Skeletal muscle satellite cell (primary cell): ENCODE data around the gene VASP.
A peak's percentile ranks its signal among the peaks of the same experiment; 100 is the strongest.

Experiments used
- H3K27me3 ChIP-seq: 2 replicates; pipeline ENCODE4 v1.7.0; 2013; ENCODE audit warnings: low read length; ENCODE audit not compliant: control insufficient read depth, insufficient read depth
- H3K36me3 ChIP-seq: 2 replicates; pipeline ENCODE4 v1.7.0; 2013; ENCODE audit warnings: mild to moderate bottlenecking, control low read depth, low read length; ENCODE audit not compliant: insufficient read depth
- H3K4me1 ChIP-seq: 2 replicates; pipeline ENCODE4 v1.7.0; 2013; ENCODE audit warnings: low read length; ENCODE audit not compliant: control insufficient read depth, insufficient read depth
- H3K4me2 ChIP-seq: 2 replicates; pipeline ENCODE4 v1.7.0; 2013; ENCODE audit warnings: mild to moderate bottlenecking, low read length
- H3K4me3 ChIP-seq: 2 replicates; pipeline ENCODE4 v1.7.0; 2013; ENCODE audit warnings: low read length
- H3K9ac ChIP-seq: 2 replicates; pipeline ENCODE4 v1.7.0; 2013; ENCODE audit warnings: mild to moderate bottlenecking, low read depth, low read length, moderate library complexity
- H3K9me3 ChIP-seq: replicated peaks from 2 replicates; pipeline ENCODE4 v1.7.0; 2013; ENCODE audit warnings: mild to moderate bottlenecking, control low read depth, low read length

Gene VASP

GRCh38 chr19:45475537-45476291 lies 31.6 kb upstream of the VASP start:
- Histone ChIP-seq H3K36me3 (no peaks in the 10 kb centered on the region), H3K9me3 (no peaks in the 10 kb centered on the region), H3K4me3 (no peak overlapping the region), H3K27me3 (no peaks in the 10 kb centered on the region), H3K9ac (no peak overlapping the region), H3K4me1 (peaks cover 18% of the 10 kb centered on the region), H3K4me2 (no peak overlapping the region)

- H3K27me3 ChIP-seq = no peaks in the 10 kb centered on the region
- no peaks in the 10 kb centered on the region for H3K36me3 ChIP-seq
- H3K9me3 ChIP-seq = no peaks in the 10 kb centered on the region
- H3K4me2 ChIP-seq = no peak overlapping the region
- peaks cover 18% of the 10 kb centered on the region for H3K4me1 ChIP-seq
- no peak overlapping the region for H3K4me3 ChIP-seq
- no peak overlapping the region for H3K9ac ChIP-seq
Observed at GRCh38 chr19:45476304-45476703, 31.0 kb upstream of the VASP start.

GRCh38 chr19:45477186-45477585 lies 30.1 kb upstream of the VASP start:
- no peaks in the 10 kb centered on the region for H3K9me3 ChIP-seq
- no peak overlapping the region for H3K9ac ChIP-seq
- H3K4me2 ChIP-seq = peak overlapping the region; percentile 43
- H3K4me3 ChIP-seq = no peak overlapping the region
- no peaks in the 10 kb centered on the region for H3K36me3 ChIP-seq
- H3K4me1 ChIP-seq = peaks cover 18% of the 10 kb centered on the region
- no peaks in the 10 kb centered on the region for H3K27me3 ChIP-seq

GRCh38 chr19:45477713-45478453 lies 29.4 kb upstream of the VASP start:
- Histone ChIP-seq H3K9ac (peak overlapping the region; percentile 87), H3K4me1 (peaks cover 18% of the 10 kb centered on the region), H3K9me3 (no peaks in the 10 kb centered on the region), H3K4me2 (peak overlapping the region; percentile 85), H3K4me3 (peak overlapping the region; percentile 72), H3K36me3 (no peaks in the 10 kb centered on the region), H3K27me3 (no peaks in the 10 kb centered on the region)

- H3K4me1 ChIP-seq = peaks cover 18% of the 10 kb centered on the region
- H3K9ac ChIP-seq = peak overlapping the region; percentile 87
- H3K27me3 ChIP-seq = no peaks in the 10 kb centered on the region
- peak overlapping the region; percentile 85 for H3K4me2 ChIP-seq
- peak overlapping the region; percentile 72 for H3K4me3 ChIP-seq
- no peaks in the 10 kb centered on the region for H3K36me3 ChIP-seq
- no peaks in the 10 kb centered on the region for H3K9me3 ChIP-seq
Observed at GRCh38 chr19:45478454-45479238, 28.6 kb upstream of the VASP start.

GRCh38 chr19:45483033-45483432 lies 24.2 kb upstream of the VASP start:
- Histone ChIP-seq H3K9ac (no peak overlapping the region), H3K4me2 (no peak overlapping the region), H3K4me3 (no peak overlapping the region), H3K36me3 (no peaks in the 10 kb centered on the region), H3K4me1 (peaks cover 9% of the 10 kb centered on the region), H3K9me3 (no peaks in the 10 kb centered on the region), H3K27me3 (no peaks in the 10 kb centered on the region)

- Histone ChIP-seq H3K4me2 (no peak overlapping the region), H3K9me3 (no peaks in the 10 kb centered on the region), H3K36me3 (no peaks in the 10 kb centered on the region), H3K4me3 (no peak overlapping the region), H3K4me1 (peaks cover 6% of the 10 kb centered on the region), H3K27me3 (no peaks in the 10 kb centered on the region), H3K9ac (no peak overlapping the region)
Observed at GRCh38 chr19:45484273-45484945, 22.9 kb upstream of the VASP start.

- Histone ChIP-seq H3K36me3 (no peaks in the 10 kb centered on the region), H3K4me1 (peaks cover 6% of the 10 kb centered on the region), H3K4me3 (peak overlapping the region; percentile 76), H3K27me3 (no peaks in the 10 kb centered on the region), H3K9me3 (no peaks in the 10 kb centered on the region), H3K4me2 (peak overlapping the region; percentile 90), H3K9ac (peak overlapping the region; percentile 59)
Observed at GRCh38 chr19:45485305-45486077, 21.8 kb upstream of the VASP start.

GRCh38 chr19:45488708-45489107 lies 18.6 kb upstream of the VASP start:
- H3K9me3 ChIP-seq = no peaks in the 10 kb centered on the region
- H3K4me3 ChIP-seq = no peak overlapping the region
- peaks cover 10% of the 10 kb centered on the region for H3K4me1 ChIP-seq
- H3K4me2 ChIP-seq = no peak overlapping the region
- H3K27me3 ChIP-seq = no peaks in the 10 kb centered on the region
- H3K36me3 ChIP-seq = no peaks in the 10 kb centered on the region
- H3K9ac ChIP-seq = no peak overlapping the region

- no peaks in the 10 kb centered on the region for H3K27me3 ChIP-seq
- no peaks in the 10 kb centered on the region for H3K9me3 ChIP-seq
- H3K4me3 ChIP-seq = no peak overlapping the region
- H3K4me1 ChIP-seq = peaks cover 6% of the 10 kb centered on the region
- no peak overlapping the region for H3K9ac ChIP-seq
- H3K36me3 ChIP-seq = no peaks in the 10 kb centered on the region
- H3K4me2 ChIP-seq = no peak overlapping the region
Observed at GRCh38 chr19:45489216-45489855, 17.9 kb upstream of the VASP start.
